Measurements from ENCODE around the gene MYBL2. TPM values are rescaled to one million over a fixed set of nuclear protein-coding genes. Genes with fewer than 3 reads are reported as not detected.

Gene MYBL2
- total and polyA plus RNA-seq, 10 donors = 8.2 to 60.0 (median 28.4) TPM

GRCh38 chr20:43662943-43663655 is 3.8 kb upstream of the MYBL2 start:
- peak; percentile 32 for DNase-seq
- Histone ChIP-seq H3K36me3 (no peaks in the 10 kb centered on the region), H3K4me1 (peaks cover 4 to 40% (median 19%) of the 10 kb centered on the region in 6 donors), H3K9me3 (no peaks in the 10 kb centered on the region), H3K27me3 (replicated peaks in 1 of 7) (peaks cover 0 to 19% (median 14%) of the 10 kb centered on the region in 7 donors), H3K4me3 (no peak overlapping the region), H3K27ac (no peak overlapping the region)
- 43 to 81% (median 75%) methylated on average over 2 of the region's 2 CpGs for WGBS, 5 donors
- intact Hi-C loops (cut with DNase I; ENCODE audit: low total_unique reads) = no loop called here
- TF ChIP-seq POLR2A (IDR thresholded peaks at IDR 0.05) = no peak
- no peak for TF ChIP-seq POLR2AphosphoS5 (IDR thresholded peaks at IDR 0.05)
- no peak for TF ChIP-seq CTCF (IDR thresholded peaks at IDR 0.05 in 8 of 11, conservative IDR thresholded peaks at IDR 0.05 in 3 of 11)

- DNase-seq = peak; percentile 48
- no peak for TF ChIP-seq POLR2A (IDR thresholded peaks at IDR 0.05)
- 74 to 85% (median 78%) methylated on average over 5 to 6 of the region's 6 CpGs for WGBS, 5 donors
Observed at GRCh38 chr20:43665466-43666176, 1.3 kb upstream of the MYBL2 start.

GRCh38 chr20:43667341-43668132 is 623 bp downstream of the MYBL2 start:
- 5 to 11% (median 6%) methylated on average over 22 to 34 of the region's 34 CpGs for WGBS, 5 donors
- peak; percentile 83 for DNase-seq
- H3K27ac ChIP-seq = peak overlapping the region in 5 of 8 donors; percentile 36 to 82 (median 77)
- H3K27me3 ChIP-seq (replicated peaks in 1 of 7) = peaks cover 0 to 41% (median 17%) of the 10 kb centered on the region in 7 donors
- H3K4me3 ChIP-seq = peak overlapping the region in 7 of 8 donors; percentile 39 to 75 (median 52)
- peaks cover 4 to 48% (median 16%) of the 10 kb centered on the region in 6 donors for H3K4me1 ChIP-seq
- intact Hi-C loops (cut with DNase I; ENCODE audit: low total_unique reads) = no loop called here
- no peaks in the 10 kb centered on the region for H3K9me3 ChIP-seq
- TF ChIP-seq POLR2A (IDR thresholded peaks at IDR 0.05) (no peak), POLR2AphosphoS5 (IDR thresholded peaks at IDR 0.05) (peak in 2 of 3 donors; percentile 18 to 50)
- no peaks in the 10 kb centered on the region for H3K36me3 ChIP-seq

More at GRCh38 chr20:43665466-43666176, 1.3 kb upstream of the MYBL2 start:
- Histone ChIP-seq H3K27me3 (replicated peaks in 1 of 7) (peaks cover 0 to 41% (median 17%) of the 10 kb centered on the region in 7 donors), H3K4me1 (peaks cover 4 to 48% (median 16%) of the 10 kb centered on the region in 6 donors), H3K9me3 (no peaks in the 10 kb centered on the region), H3K27ac (no peak overlapping the region), H3K36me3 (no peaks in the 10 kb centered on the region), H3K4me3 (no peak overlapping the region)
- intact Hi-C loops (cut with DNase I; ENCODE audit: low total_unique reads) = no loop called here

GRCh38 chr20:43669332-43669731 is 2.4 kb downstream of the MYBL2 start:
- WGBS, 5 donors = 60 to 88% (median 67%) methylated on average over 3 of the region's 3 CpGs
- DNase-seq = peak; percentile 34
- TF ChIP-seq CTCF (IDR thresholded peaks at IDR 0.05 in 8 of 11, conservative IDR thresholded peaks at IDR 0.05 in 3 of 11) (no peak), POLR2A (IDR thresholded peaks at IDR 0.05) (no peak), POLR2AphosphoS5 (IDR thresholded peaks at IDR 0.05) (no peak)
- Histone ChIP-seq H3K27me3 (replicated peaks in 1 of 7) (peaks cover 0 to 41% (median 17%) of the 10 kb centered on the region in 7 donors), H3K27ac (no peak overlapping the region), H3K4me1 (peaks cover 4 to 43% (median 16%) of the 10 kb centered on the region in 6 donors), H3K4me3 (peak overlapping the region in 1 of 8 donors; percentile 75), H3K36me3 (peaks cover 0 to 9% (median 0%) of the 10 kb centered on the region in 6 donors), H3K9me3 (no peaks in the 10 kb centered on the region)
- intact Hi-C loops (cut with DNase I; ENCODE audit: low total_unique reads) = no loop called here

Measured in spleen (tissue), 11 donors.